Measurements from ENCODE around the gene TAGLN2. TPM values are rescaled to one million over a fixed set of nuclear protein-coding genes. Genes with fewer than 3 reads are reported as not detected.

TAGLN2 gene
- total and polyA plus RNA-seq, 10 of the 15 experiments (the other 5 are each of a cell fraction or from before 2014, with no cell fraction given), result 155 to 611 (median 363) TPM

DNA sequence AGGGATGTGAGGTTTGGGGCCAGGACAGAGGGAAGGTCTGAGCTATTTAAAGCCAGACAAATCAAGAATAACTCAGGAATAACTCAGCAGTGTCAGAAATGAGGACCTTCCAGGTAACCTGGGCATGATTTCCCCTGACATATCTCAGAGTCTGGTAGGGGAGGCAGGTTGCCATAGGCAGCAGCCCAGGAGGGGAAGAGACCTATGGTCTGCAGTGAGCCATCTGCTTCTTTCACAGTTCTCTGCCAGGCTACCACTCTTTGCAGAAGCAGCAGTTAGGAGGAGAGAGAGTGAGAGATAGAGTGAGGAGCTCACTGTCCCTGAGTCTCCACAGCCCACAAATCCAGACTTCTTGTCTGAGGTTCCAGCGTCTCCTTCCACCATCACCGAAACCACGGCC lies 56.5 kb downstream of the TAGLN2 start:
- no peak for ATAC-seq
- H3K36me3 ChIP-seq (ENCODE audit: control insufficient read depth in 2 of 2, insufficient read depth in 2 of 2, low read length in 1 of 2), result no peaks in the 10 kb centered on the region
- no TSS peak for BruUV-seq (replicated peaks)
- no peak for TF ChIP-seq KAT2A (conservative IDR thresholded peaks at IDR 0.05; ENCODE audit: control insufficient read depth, low read depth, low read length)
- TF ChIP-seq ZSCAN29 (IDR thresholded peaks at IDR 0.05), result no peak
- TF ChIP-seq, protein P1, sequence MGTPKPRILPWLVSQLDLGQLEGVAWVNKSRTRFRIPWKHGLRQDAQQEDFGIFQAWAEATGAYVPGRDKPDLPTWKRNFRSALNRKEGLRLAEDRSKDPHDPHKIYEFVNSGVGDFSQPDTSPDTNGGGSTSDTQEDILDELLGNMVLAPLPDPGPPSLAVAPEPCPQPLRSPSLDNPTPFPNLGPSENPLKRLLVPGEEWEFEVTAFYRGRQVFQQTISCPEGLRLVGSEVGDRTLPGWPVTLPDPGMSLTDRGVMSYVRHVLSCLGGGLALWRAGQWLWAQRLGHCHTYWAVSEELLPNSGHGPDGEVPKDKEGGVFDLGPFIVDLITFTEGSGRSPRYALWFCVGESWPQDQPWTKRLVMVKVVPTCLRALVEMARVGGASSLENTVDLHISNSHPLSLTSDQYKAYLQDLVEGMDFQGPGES (IDR thresholded peaks at IDR 0.05), result no peak
- TF ChIP-seq NFXL1 (IDR thresholded peaks at IDR 0.05; ENCODE audit: borderline replicate concordance), result no peak
- H3K27ac ChIP-seq (ENCODE audit: control insufficient read depth, insufficient read depth), result no peak overlapping the region
- no peak overlapping the region for H2AFZ ChIP-seq (ENCODE audit: control insufficient read depth, low read depth, low read length)
- ChIA-PET CTCF (interaction anchor here (1.5 kb wide), 1 partner anchor 24 kb away, joined by 4 read pairs; no protein-coding TSS in a partner anchor), RAD21 (ENCODE audit: unreplicated experiment) (no interaction called here), POLR2A (no interaction called here), SMC1A (ENCODE audit: uncharacterized antibody, unreplicated experiment) (interaction anchor here (0.7 kb wide), 1 partner anchor 48 kb away, joined by 3 read pairs; no protein-coding TSS in a partner anchor)
- WGBS (ENCODE audit: insufficient coverage, insufficient replicate concordance, low lambda C conversion rate, missing lambda C conversion rate), result 82% methylated on average over 3 of the region's 3 CpGs
- no peaks in the 10 kb centered on the region for H3K79me2 ChIP-seq (ENCODE audit: control insufficient read depth, insufficient read depth, low read length)
- H3K9ac ChIP-seq (ENCODE audit: control insufficient read depth, insufficient read depth, low read length), result no peak overlapping the region
- H4K20me1 ChIP-seq (ENCODE audit: control insufficient read depth, insufficient read depth), result no peaks in the 10 kb centered on the region
- H3K4me1 ChIP-seq (ENCODE audit: control insufficient read depth, insufficient read depth, low read length), result no peaks in the 10 kb centered on the region
- DNase-seq (ENCODE audit: low read depth, low spot score), result no peak
- H3K4me2 ChIP-seq (ENCODE audit: control insufficient read depth, insufficient read depth), result no peak overlapping the region
- FAIRE-seq, result no peak
- H3K4me3 ChIP-seq, result no peak overlapping the region
- in situ Hi-C loops (cut with MboI), result no loop called here
- H3K27me3 ChIP-seq (replicated peaks in 1 of 2; ENCODE audit: control insufficient read depth in 2 of 2, insufficient read depth in 2 of 2, low read length in 1 of 2), result no peaks in the 10 kb centered on the region; a peak in 2 of 4 replicates
- no peaks in the 10 kb centered on the region for H3K9me3 ChIP-seq (replicated peaks; ENCODE audit: control insufficient read depth, insufficient read depth, low read length)
- intact Hi-C loops (cut with micrococcal nuclease; ENCODE audit: unreplicated experiment), result no loop called here

Small RNA genes lying within 50 kb of the gene (microRNA-seq; reads per million reads assigned to microRNA genes)
- not detected for gene MIR4259

Small RNA genes lying within 50 kb of the gene (small RNA-seq; reads per million reads assigned to genes)
- not detected for gene MIR4259

Other genes starting within 250 kb of the TAGLN2 start
Only the 7 nearest of the 14 such genes appear.
- gene FCRL6, start 123.1 kb downstream of the TAGLN2 start, total RNA-seq (2014; rRNA removed), result 0.11 and 0.60 TPM in 2 replicates
- not detected in 2 replicates for gene FCRL6, start 123.1 kb downstream of the TAGLN2 start, total RNA-seq (2014; rRNA removed; fragmentation: Illumina TruSeq; extraction: Trizol)
- 0.11 TPM in 1 of 2 replicates, not detected in the other for gene FCRL6, start 123.1 kb downstream of the TAGLN2 start, total RNA-seq (2021)
- gene FCRL6, start 123.1 kb downstream of the TAGLN2 start, polyA plus RNA-seq (2011; rRNA removed), result 0.16 and 0.17 TPM in 2 replicates
- gene FCRL6, start 123.1 kb downstream of the TAGLN2 start, polyA plus RNA-seq (2014; fragmentation: Illumina TruSeq; extraction: Trizol), result 0.04 TPM in 1 of 2 replicates, not detected in the other
- gene FCRL6, start 123.1 kb downstream of the TAGLN2 start, polyA plus RNA-seq (2014; fragmentation: Nextera tagmentation; extraction: Ambion mirVana), result not detected
- gene FCRL6, start 123.1 kb downstream of the TAGLN2 start, polyA plus RNA-seq (2014; rRNA removed), result not detected in 2 replicates
- not detected for gene FCRL6, start 123.1 kb downstream of the TAGLN2 start, polyA plus RNA-seq (2016; fragmentation: Nextera tagmentation; extraction: Ambion mirVana)
- 0.06 TPM in 1 of 2 replicates, not detected in the other for gene SLAMF8, start 98.6 kb downstream of the TAGLN2 start, total RNA-seq (2014; rRNA removed)
- gene SLAMF8, start 98.6 kb downstream of the TAGLN2 start, total RNA-seq (2014; rRNA removed; fragmentation: Illumina TruSeq; extraction: Trizol), result 0.05 TPM in 1 of 2 replicates, not detected in the other
- gene SLAMF8, start 98.6 kb downstream of the TAGLN2 start, total RNA-seq (2021), result 0.08 TPM in 1 of 2 replicates, not detected in the other
- gene SLAMF8, start 98.6 kb downstream of the TAGLN2 start, polyA plus RNA-seq (2011; rRNA removed), result 0.26 and 0.69 TPM in 2 replicates
- gene SLAMF8, start 98.6 kb downstream of the TAGLN2 start, polyA plus RNA-seq (2014; fragmentation: Illumina TruSeq; extraction: Trizol), result 0.21 TPM in 1 of 2 replicates, not detected in the other
- gene SLAMF8, start 98.6 kb downstream of the TAGLN2 start, polyA plus RNA-seq (2014; fragmentation: Nextera tagmentation; extraction: Ambion mirVana), result under 1 TPM; 0.04 to 0.10 TPM
- gene SLAMF8, start 98.6 kb downstream of the TAGLN2 start, polyA plus RNA-seq (2014; rRNA removed), result 0.14 and 0.26 TPM in 2 replicates
- under 1 TPM in 1 of 2 experiments, not detected in 1; 0.07 TPM for gene SLAMF8, start 98.6 kb downstream of the TAGLN2 start, polyA plus RNA-seq (2016; fragmentation: Nextera tagmentation; extraction: Ambion mirVana)
- not detected in 2 replicates for gene VSIG8, start 62.9 kb downstream of the TAGLN2 start, total RNA-seq (2014; rRNA removed)
- not detected in 2 replicates for gene VSIG8, start 62.9 kb downstream of the TAGLN2 start, total RNA-seq (2014; rRNA removed; fragmentation: Illumina TruSeq; extraction: Trizol)
- not detected in 2 replicates for gene VSIG8, start 62.9 kb downstream of the TAGLN2 start, total RNA-seq (2021)
- not detected in 2 replicates for gene VSIG8, start 62.9 kb downstream of the TAGLN2 start, polyA plus RNA-seq (2011; rRNA removed)
- gene VSIG8, start 62.9 kb downstream of the TAGLN2 start, polyA plus RNA-seq (2014; fragmentation: Illumina TruSeq; extraction: Trizol), result not detected in 2 replicates
- not detected for gene VSIG8, start 62.9 kb downstream of the TAGLN2 start, polyA plus RNA-seq (2014; fragmentation: Nextera tagmentation; extraction: Ambion mirVana)
- gene VSIG8, start 62.9 kb downstream of the TAGLN2 start, polyA plus RNA-seq (2014; rRNA removed), result not detected in 2 replicates
- gene VSIG8, start 62.9 kb downstream of the TAGLN2 start, polyA plus RNA-seq (2016; fragmentation: Nextera tagmentation; extraction: Ambion mirVana), result not detected
- 0.33 and 0.56 TPM in 2 replicates for gene CFAP45, start 25.3 kb downstream of the TAGLN2 start, total RNA-seq (2014; rRNA removed)
- gene CFAP45, start 25.3 kb downstream of the TAGLN2 start, total RNA-seq (2014; rRNA removed; fragmentation: Illumina TruSeq; extraction: Trizol), result 0.72 and 0.78 TPM in 2 replicates
- 0.64 and 0.93 TPM in 2 replicates for gene CFAP45, start 25.3 kb downstream of the TAGLN2 start, total RNA-seq (2021)
- gene CFAP45, start 25.3 kb downstream of the TAGLN2 start, polyA plus RNA-seq (2011; rRNA removed), result 0.69 and 1.1 TPM in 2 replicates
- gene CFAP45, start 25.3 kb downstream of the TAGLN2 start, polyA plus RNA-seq (2014; fragmentation: Illumina TruSeq; extraction: Trizol), result 0.73 and 0.89 TPM in 2 replicates
- gene CFAP45, start 25.3 kb downstream of the TAGLN2 start, polyA plus RNA-seq (2014; fragmentation: Nextera tagmentation; extraction: Ambion mirVana), result under 1 TPM; 0.43 to 0.46 TPM
- 0.82 and 0.91 TPM in 2 replicates for gene CFAP45, start 25.3 kb downstream of the TAGLN2 start, polyA plus RNA-seq (2014; rRNA removed)
- under 1 TPM; 0.58 to 0.91 TPM for gene CFAP45, start 25.3 kb downstream of the TAGLN2 start, polyA plus RNA-seq (2016; fragmentation: Nextera tagmentation; extraction: Ambion mirVana)
- gene IGSF9, start 20.1 kb upstream of the TAGLN2 start, total RNA-seq (2014; rRNA removed), result not detected in 2 replicates
- not detected in 2 replicates for gene IGSF9, start 20.1 kb upstream of the TAGLN2 start, total RNA-seq (2014; rRNA removed; fragmentation: Illumina TruSeq; extraction: Trizol)
- not detected in 2 replicates for gene IGSF9, start 20.1 kb upstream of the TAGLN2 start, total RNA-seq (2021)
- gene IGSF9, start 20.1 kb upstream of the TAGLN2 start, polyA plus RNA-seq (2011; rRNA removed), result not detected in 2 replicates
- not detected in 2 replicates for gene IGSF9, start 20.1 kb upstream of the TAGLN2 start, polyA plus RNA-seq (2014; fragmentation: Illumina TruSeq; extraction: Trizol)
- not detected for gene IGSF9, start 20.1 kb upstream of the TAGLN2 start, polyA plus RNA-seq (2014; fragmentation: Nextera tagmentation; extraction: Ambion mirVana)
- gene IGSF9, start 20.1 kb upstream of the TAGLN2 start, polyA plus RNA-seq (2014; rRNA removed), result 0.04 TPM in 1 of 2 replicates, not detected in the other
- under 1 TPM in 1 of 2 experiments, not detected in 1; 0.07 TPM for gene IGSF9, start 20.1 kb upstream of the TAGLN2 start, polyA plus RNA-seq (2016; fragmentation: Nextera tagmentation; extraction: Ambion mirVana)
- not detected in 2 replicates for gene SLAMF9, start 28.7 kb upstream of the TAGLN2 start, total RNA-seq (2014; rRNA removed)
- not detected in 2 replicates for gene SLAMF9, start 28.7 kb upstream of the TAGLN2 start, total RNA-seq (2014; rRNA removed; fragmentation: Illumina TruSeq; extraction: Trizol)
- not detected in 2 replicates for gene SLAMF9, start 28.7 kb upstream of the TAGLN2 start, total RNA-seq (2021)
- not detected in 2 replicates for gene SLAMF9, start 28.7 kb upstream of the TAGLN2 start, polyA plus RNA-seq (2011; rRNA removed)
- gene SLAMF9, start 28.7 kb upstream of the TAGLN2 start, polyA plus RNA-seq (2014; fragmentation: Illumina TruSeq; extraction: Trizol), result not detected in 2 replicates
- not detected for gene SLAMF9, start 28.7 kb upstream of the TAGLN2 start, polyA plus RNA-seq (2014; fragmentation: Nextera tagmentation; extraction: Ambion mirVana)
- not detected in 2 replicates for gene SLAMF9, start 28.7 kb upstream of the TAGLN2 start, polyA plus RNA-seq (2014; rRNA removed)
- gene SLAMF9, start 28.7 kb upstream of the TAGLN2 start, polyA plus RNA-seq (2016; fragmentation: Nextera tagmentation; extraction: Ambion mirVana), result not detected
- gene PIGM, start 106.5 kb upstream of the TAGLN2 start, total RNA-seq (2014; rRNA removed), result 4.6 and 6.0 TPM in 2 replicates
- gene PIGM, start 106.5 kb upstream of the TAGLN2 start, total RNA-seq (2014; rRNA removed; fragmentation: Illumina TruSeq; extraction: Trizol), result 4.4 and 4.5 TPM in 2 replicates
- 4.1 and 4.4 TPM in 2 replicates for gene PIGM, start 106.5 kb upstream of the TAGLN2 start, total RNA-seq (2021)
- 4.6 and 5.1 TPM in 2 replicates for gene PIGM, start 106.5 kb upstream of the TAGLN2 start, polyA plus RNA-seq (2011; rRNA removed)
- gene PIGM, start 106.5 kb upstream of the TAGLN2 start, polyA plus RNA-seq (2014; fragmentation: Illumina TruSeq; extraction: Trizol), result 5.6 and 6.1 TPM in 2 replicates
- gene PIGM, start 106.5 kb upstream of the TAGLN2 start, polyA plus RNA-seq (2014; fragmentation: Nextera tagmentation; extraction: Ambion mirVana), result 1 to 10 TPM; 2.6 to 3.7 TPM
- gene PIGM, start 106.5 kb upstream of the TAGLN2 start, polyA plus RNA-seq (2014; rRNA removed), result 4.2 and 4.6 TPM in 2 replicates
- gene PIGM, start 106.5 kb upstream of the TAGLN2 start, polyA plus RNA-seq (2016; fragmentation: Nextera tagmentation; extraction: Ambion mirVana), result 1 to 10 TPM; 5.6 to 6.1 TPM

Measured in GM12878 (cell line).